ENCODE results near the gene C1QTNF9B. TPM values are rescaled to one million over a fixed set of nuclear protein-coding genes. Genes with fewer than 3 reads are reported as not detected.

The C1QTNF9B gene
- total RNA-seq, 1 experiment from 2014 or later, result not detected

DNA sequence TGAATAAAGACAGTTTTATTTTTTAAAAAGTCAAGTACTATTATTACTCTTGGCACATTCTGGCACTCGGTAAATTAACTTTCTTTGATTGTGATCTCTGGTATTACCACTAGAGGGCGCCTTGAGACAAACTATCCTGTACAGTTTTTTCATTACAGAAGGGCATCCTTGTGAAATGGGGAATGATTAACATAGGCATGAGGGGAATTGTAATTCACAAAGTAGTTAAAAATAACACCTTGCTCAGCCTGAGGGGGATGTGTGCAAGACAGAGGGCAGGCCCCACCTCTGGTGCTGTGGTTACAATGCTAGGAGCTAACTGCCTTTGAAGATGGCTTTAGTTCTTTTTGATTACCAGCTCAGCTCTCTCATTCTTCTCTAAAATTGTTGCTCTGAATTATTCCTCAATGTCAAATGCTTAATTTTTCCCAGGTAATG lies 24.2 kb upstream of the C1QTNF9B start:
- POLR2A ChIA-PET, result no interaction called here
- no peak overlapping the region for H3K4me3 ChIP-seq (ENCODE audit: low read depth, low read length)
- Mint-ChIP-seq H3K4me1 (ENCODE audit: low read depth, unreplicated experiment) (no peaks in the 10 kb centered on the region), H3K27me3 (ENCODE audit: insufficient read depth, unreplicated experiment) (peaks cover 25% of the 10 kb centered on the region), H3K36me3 (ENCODE audit: insufficient read depth, unreplicated experiment) (no peaks in the 10 kb centered on the region), H3K27ac (ENCODE audit: unreplicated experiment) (no peak overlapping the region), H3K4me3 (ENCODE audit: unreplicated experiment) (no peak overlapping the region), H3K9me3 (ENCODE audit: unreplicated experiment) (no peaks in the 10 kb centered on the region)
- H3K36me3 ChIP-seq (ENCODE audit: control insufficient read depth, insufficient read depth, low read length), result no peaks in the 10 kb centered on the region
- H3K27me3 ChIP-seq (replicated peaks; ENCODE audit: control insufficient read depth, insufficient read depth, low read length), result no peaks in the 10 kb centered on the region
- intact Hi-C loops (cut with micrococcal nuclease; ENCODE audit: unreplicated experiment), result loop anchor here (1.0 to 5.0 kb wide), 7 partner anchors 39 to 307 kb away; partner anchors contain the start of gene SPATA13
- H3K9me3 ChIP-seq, result no peaks in the 10 kb centered on the region
- H3K4me1 ChIP-seq, result no peaks in the 10 kb centered on the region; the same call in 1 of the 2 replicates
- CTCF ChIA-PET, result interaction anchor here (0.7 to 1.0 kb wide), 4 partner anchors 39 to 308 kb away, joined by 3 to 8 read pairs (median 3); no protein-coding TSS in a partner anchor
- no TSS peak for BruUV-seq (replicated peaks)
- DNase-seq, result peak in 1 of 2 experiments; percentile 63
- TF ChIP-seq, protein P1, sequence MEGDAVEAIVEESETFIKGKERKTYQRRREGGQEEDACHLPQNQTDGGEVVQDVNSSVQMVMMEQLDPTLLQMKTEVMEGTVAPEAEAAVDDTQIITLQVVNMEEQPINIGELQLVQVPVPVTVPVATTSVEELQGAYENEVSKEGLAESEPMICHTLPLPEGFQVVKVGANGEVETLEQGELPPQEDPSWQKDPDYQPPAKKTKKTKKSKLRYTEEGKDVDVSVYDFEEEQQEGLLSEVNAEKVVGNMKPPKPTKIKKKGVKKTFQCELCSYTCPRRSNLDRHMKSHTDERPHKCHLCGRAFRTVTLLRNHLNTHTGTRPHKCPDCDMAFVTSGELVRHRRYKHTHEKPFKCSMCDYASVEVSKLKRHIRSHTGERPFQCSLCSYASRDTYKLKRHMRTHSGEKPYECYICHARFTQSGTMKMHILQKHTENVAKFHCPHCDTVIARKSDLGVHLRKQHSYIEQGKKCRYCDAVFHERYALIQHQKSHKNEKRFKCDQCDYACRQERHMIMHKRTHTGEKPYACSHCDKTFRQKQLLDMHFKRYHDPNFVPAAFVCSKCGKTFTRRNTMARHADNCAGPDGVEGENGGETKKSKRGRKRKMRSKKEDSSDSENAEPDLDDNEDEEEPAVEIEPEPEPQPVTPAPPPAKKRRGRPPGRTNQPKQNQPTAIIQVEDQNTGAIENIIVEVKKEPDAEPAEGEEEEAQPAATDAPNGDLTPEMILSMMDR (IDR thresholded peaks at IDR 0.05; ENCODE audit: insufficient read depth in 1 of 2, low read depth in 1 of 2, low read length in 1 of 2, severe bottlenecking in 1 of 2, unreplicated experiment in 1 of 2), result peak; percentile 62 to 80

DNA sequence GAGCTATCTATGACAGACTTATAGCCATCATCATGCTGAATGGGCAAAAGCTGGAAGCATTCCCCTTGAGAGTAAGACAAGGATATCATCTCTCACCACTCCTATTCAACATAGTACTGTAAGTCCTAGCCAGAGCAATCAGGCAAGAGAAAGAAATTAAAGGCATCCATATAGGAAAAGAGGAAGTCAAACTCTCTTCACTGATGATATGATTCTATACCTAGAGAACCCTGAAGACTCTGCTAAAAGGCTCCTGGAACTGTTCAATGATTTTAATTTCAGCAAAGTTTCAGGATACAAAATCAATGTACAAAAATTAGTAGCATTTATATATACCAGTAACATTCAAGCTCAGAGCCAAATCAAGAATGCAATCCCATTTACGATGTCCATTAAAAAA lies 21.7 kb upstream of the C1QTNF9B start:
- Histone ChIP-seq H3K9me3 (no peaks in the 10 kb centered on the region), H3K4me1 (no peaks in the 10 kb centered on the region; the same call in 1 of the 2 replicates), H3K27me3 (replicated peaks; ENCODE audit: control insufficient read depth, insufficient read depth, low read length) (no peaks in the 10 kb centered on the region), H3K4me3 (ENCODE audit: low read depth, low read length) (no peak overlapping the region), H3K36me3 (ENCODE audit: control insufficient read depth, insufficient read depth, low read length) (no peaks in the 10 kb centered on the region)
- Mint-ChIP-seq H3K27ac (ENCODE audit: unreplicated experiment) (no peak overlapping the region), H3K36me3 (ENCODE audit: insufficient read depth, unreplicated experiment) (no peaks in the 10 kb centered on the region), H3K9me3 (ENCODE audit: unreplicated experiment) (no peaks in the 10 kb centered on the region), H3K4me1 (ENCODE audit: low read depth, unreplicated experiment) (no peaks in the 10 kb centered on the region), H3K4me3 (ENCODE audit: unreplicated experiment) (no peak overlapping the region), H3K27me3 (ENCODE audit: insufficient read depth, unreplicated experiment) (peaks cover 26% of the 10 kb centered on the region)
- POLR2A ChIA-PET, result no interaction called here
- BruUV-seq (replicated peaks), result no TSS peak
- CTCF ChIA-PET, result no interaction called here
- intact Hi-C loops (cut with micrococcal nuclease; ENCODE audit: unreplicated experiment), result no loop called here
- TF ChIP-seq, protein P1 (IDR thresholded peaks at IDR 0.05; ENCODE audit: insufficient read depth in 1 of 2, low read depth in 1 of 2, low read length in 1 of 2, severe bottlenecking in 1 of 2, unreplicated experiment in 1 of 2), result no peak
- DNase-seq, result no peak

DNA sequence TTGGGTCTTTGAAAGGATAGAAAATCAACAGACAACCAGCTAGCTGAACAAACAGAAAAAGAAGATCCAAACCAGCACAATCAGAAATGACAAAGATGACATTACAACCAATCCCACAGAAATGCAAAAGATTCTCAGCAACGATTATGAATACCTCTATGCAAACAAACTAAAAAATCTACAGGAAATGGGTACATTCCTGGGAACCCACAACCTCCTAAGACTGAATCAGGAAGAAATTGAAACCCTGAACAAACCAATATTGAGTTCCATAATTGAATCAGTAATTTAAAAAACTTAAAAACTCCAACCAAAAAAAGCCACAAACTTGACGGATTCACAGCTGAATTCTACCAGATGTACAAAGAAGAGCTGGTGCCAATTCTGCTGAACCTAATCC lies 20.9 kb upstream of the C1QTNF9B start:
- Mint-ChIP-seq H3K4me3 (ENCODE audit: unreplicated experiment) (no peak overlapping the region), H3K9me3 (ENCODE audit: unreplicated experiment) (no peaks in the 10 kb centered on the region), H3K27me3 (ENCODE audit: insufficient read depth, unreplicated experiment) (peaks cover 26% of the 10 kb centered on the region), H3K4me1 (ENCODE audit: low read depth, unreplicated experiment) (no peaks in the 10 kb centered on the region), H3K27ac (ENCODE audit: unreplicated experiment) (no peak overlapping the region), H3K36me3 (ENCODE audit: insufficient read depth, unreplicated experiment) (no peaks in the 10 kb centered on the region)
- POLR2A ChIA-PET, result no interaction called here
- Histone ChIP-seq H3K4me1 (no peaks in the 10 kb centered on the region; the same call in 1 of the 2 replicates), H3K27me3 (replicated peaks; ENCODE audit: control insufficient read depth, insufficient read depth, low read length) (no peaks in the 10 kb centered on the region), H3K4me3 (ENCODE audit: low read depth, low read length) (no peak overlapping the region), H3K9me3 (no peaks in the 10 kb centered on the region), H3K36me3 (ENCODE audit: control insufficient read depth, insufficient read depth, low read length) (no peaks in the 10 kb centered on the region)
- no peak for DNase-seq
- BruUV-seq (replicated peaks), result no TSS peak
- CTCF ChIA-PET, result no interaction called here
- TF ChIP-seq, protein P1 (IDR thresholded peaks at IDR 0.05; ENCODE audit: insufficient read depth in 1 of 2, low read depth in 1 of 2, low read length in 1 of 2, severe bottlenecking in 1 of 2, unreplicated experiment in 1 of 2), result no peak
- intact Hi-C loops (cut with micrococcal nuclease; ENCODE audit: unreplicated experiment), result no loop called here

All from Caco-2 (cell line).